Ovary (tissue), 9 donors: Measurements from ENCODE around the gene CORO6. TPM values are rescaled to one million over a fixed set of nuclear protein-coding genes. Genes with fewer than 3 reads are reported as not detected.

Source experiments
- DNase-seq, 5 donors: peaks; one replicate each; pipeline ENCODE4 v3.0.0-alpha.2; 2019 to 2020
- H3K27ac ChIP-seq, 2 donors: fragments of 200-600 bp; one replicate each; pipeline versions ENCODE4 v1.5.1 to v1.8.0; 2019 to 2022
- H3K27me3 ChIP-seq: fragments of 200-600 bp; one replicate; pipeline ENCODE4 v1.8.0; 2022
- H3K36me3 ChIP-seq: fragments of 200-600 bp; sonication (generic); one replicate; pipeline ENCODE4 v1.5.1; 2019
- H3K4me1 ChIP-seq: one replicate; pipeline ENCODE4 v1.8.1; 2013; ENCODE audit warnings: mild to moderate bottlenecking, moderate library complexity; ENCODE audit not compliant: insufficient read depth
- H3K4me3 ChIP-seq: fragments of 200-600 bp; sonication (generic); one replicate; pipeline ENCODE4 v1.5.1; 2017
- H3K9me3 ChIP-seq, 2 donors: fragments of 200-600 bp in 1 of 2; sonication (generic) in 1 of 2; one replicate each; pipeline versions ENCODE4 v1.5.1 to v1.8.1; 2013 to 2019; ENCODE audit warnings: mild to moderate bottlenecking in 1 of 2, moderate library complexity in 1 of 2
- CTCF ChIP-seq, 3 donors: fragments of 450-650 bp in 2 of 3; fragments of 200-600 bp in 1 of 3; IDR thresholded peaks; one replicate each; pipeline versions ENCODE4 v1.5.1 to v1.8.0; 2016 to 2022; ENCODE audit warnings: antibody characterized with exemption in 3 of 3, mild to moderate bottlenecking in 1 of 3
- EP300 ChIP-seq: sonication (generic); formaldehyde crosslinking; IDR thresholded peaks from one replicate; pipeline ENCODE4 v1.6.1; 2017; ENCODE audit warnings: antibody characterized with exemption
- POLR2A ChIP-seq: fragments of 450-650 bp; IDR thresholded peaks from one replicate; pipeline ENCODE4 v1.6.1; 2017; ENCODE audit warnings: antibody characterized with exemption, mild to moderate bottlenecking, moderate library complexity
- WGBS, 3 donors: extraction: QIAGEN DNeasy Blood & Tissue Kit in 1 of 3; methylation state at CpG; one replicate each; pipeline versions ENCODE4 v1.1.5 to v1.1.7; 2013 to 2017; 5-methylcytosine and 5-hydroxymethylcytosine counted together
- intact Hi-C, 4 donors: fragments of 100-400 bp; cut with DNase I; formaldehyde crosslinking; loops; one replicate each; pipeline versions ENCODE4 v1.11.0 to v1.15.1; 2022 to 2023
- polyA plus RNA-seq, 2 donors: library from polyadenylated mRNA; stranded (reverse); fragments of 200-250 nt in 1 of 2; fragments of 350-450 nt in 1 of 2; fragmentation: Illumina TruSeq in 1 of 2; extraction: RNeasy Lipid Tissue Mini Kit (QIAGEN cat#74804) in 1 of 2; gene quantifications; one replicate each; pipeline ENCODE4 v1.2.3, GENCODE V29; 2013 to 2014
- total RNA-seq, 7 donors: library from RNA; depleted of rRNA in 2 of 7; stranded (reverse); fragments of >200 nt in 2 of 7; fragmentation: NEBNext Ultra II Directional in 3 of 7; extraction: Animal tissue kit (Norgen Biotek cat#: 25700) in 3 of 7; gene quantifications; one replicate each; pipeline versions ENCODE4 v1.1.0 to v1.2.4, GENCODE V29; 2016 to 2023
- donor health status: DM: no; HTN: no; CAD: no; lungs with moderate emphysema.
- donor health status: DM: no; HTN: no; CAD: no.
- donor health status: Bipolar disorder and iron deficiency.
- donor health status: DM: yes; HTN: yes; CAD: no.
- donor health status: DM: no; HTN: no; CAD: no.
- donor health status: DM: yes; HTN: yes; CAD: no.

The CORO6 gene
- total and polyA plus RNA-seq, 9 donors, result 1.2 to 9.0 (median 3.5) TPM

GRCh38 chr17:29584452-29585079 lies 38.1 kb downstream of the CORO6 start:
- WGBS, 3 donors, result 86 to 92% (median 88%) methylated on average over 12 of the region's 12 CpGs
- no peaks in the 10 kb centered on the region for H3K27me3 ChIP-seq
- no peaks in the 10 kb centered on the region for H3K36me3 ChIP-seq
- intact Hi-C loops, result loop anchor here in 1 of 4 donors (10.0 kb wide), 1 partner anchor 340 kb away; no protein-coding TSS in a partner anchor
- peaks cover 11% of the 10 kb centered on the region for H3K4me1 ChIP-seq
- no peak for DNase-seq
- no peak overlapping the region for H3K27ac ChIP-seq
- no peak overlapping the region for H3K4me3 ChIP-seq
- TF ChIP-seq EP300 (no peak), POLR2A (no peak), CTCF (IDR thresholded peaks at IDR 0.05) (no peak)
- H3K9me3 ChIP-seq, result no peaks in the 10 kb centered on the region

- Histone ChIP-seq H3K9me3 (no peaks in the 10 kb centered on the region), H3K27ac (no peak overlapping the region), H3K4me1 (peaks cover 11% of the 10 kb centered on the region), H3K4me3 (no peak overlapping the region), H3K36me3 (no peaks in the 10 kb centered on the region), H3K27me3 (no peaks in the 10 kb centered on the region)
- intact Hi-C loops, result loop anchor here in 1 of 4 donors (10.0 kb wide), 1 partner anchor 341 kb away; no protein-coding TSS in a partner anchor
- peak in 1 of 5 donors; percentile 25 for DNase-seq
- no peak for TF ChIP-seq CTCF (IDR thresholded peaks at IDR 0.05)
- no peak for TF ChIP-seq POLR2A
- TF ChIP-seq EP300, result no peak
- WGBS, 3 donors, result 86 to 94% (median 89%) methylated on average over 12 to 16 of the region's 16 CpGs
Measured at GRCh38 chr17:29583324-29584248, 39.1 kb downstream of the CORO6 start.

- no peak overlapping the region for H3K27ac ChIP-seq
- no peaks in the 10 kb centered on the region for H3K9me3 ChIP-seq
- TF ChIP-seq CTCF (IDR thresholded peaks at IDR 0.05) (no peak), POLR2A (no peak), EP300 (no peak)
- no peaks in the 10 kb centered on the region for H3K27me3 ChIP-seq
- H3K4me1 ChIP-seq, result peaks cover 8% of the 10 kb centered on the region
- no peak overlapping the region for H3K4me3 ChIP-seq
- WGBS, 3 donors, result 88 to 91% (median 91%) methylated on average over 13 of the region's 13 CpGs
- intact Hi-C loops, result loop anchor here in 1 of 4 donors (10.0 kb wide), 1 partner anchor 342 kb away; no protein-coding TSS in a partner anchor
- DNase-seq, result no peak
- H3K36me3 ChIP-seq, result no peaks in the 10 kb centered on the region
Measured at GRCh38 chr17:29582772-29583171, 39.9 kb downstream of the CORO6 start.

GRCh38 chr17:29582254-29582765 lies 40.4 kb downstream of the CORO6 start:
- Histone ChIP-seq H3K4me1 (peaks cover 8% of the 10 kb centered on the region), H3K4me3 (no peak overlapping the region), H3K27ac (no peak overlapping the region), H3K36me3 (no peaks in the 10 kb centered on the region), H3K27me3 (no peaks in the 10 kb centered on the region), H3K9me3 (no peaks in the 10 kb centered on the region)
- 74 to 81% (median 79%) methylated on average over 10 of the region's 10 CpGs for WGBS, 3 donors
- intact Hi-C loops, result loop anchor here in 1 of 4 donors (10.0 kb wide), 1 partner anchor 342 kb away; no protein-coding TSS in a partner anchor
- no peak for DNase-seq
- no peak for TF ChIP-seq POLR2A
- no peak for TF ChIP-seq EP300
- no peak for TF ChIP-seq CTCF (IDR thresholded peaks at IDR 0.05)
